HCT116 (cell line): Measurements from ENCODE around the gene OR10H4. TPM values are rescaled to one million over a fixed set of nuclear protein-coding genes. Genes with fewer than 3 reads are reported as not detected.
"Not testable (repeated sequence)": the region's sequence is repeated elsewhere in the genome, so short reads cannot be mapped to it uniquely, and the experiment has no call there.

Experiments
- ATAC-seq: fragments of 200-7000 bp; cut with Tn5 transposase; 2 replicates; pipeline ENCODE4 v1.9.1; 2020; ENCODE audit warnings: mild to moderate bottlenecking, moderate library complexity
- BruUV-seq: library from RNA; stranded (reverse); fragments of 400-500 nt; replicated peaks from 2 replicates; lab custom pipeline; 2021; lab: Mats Ljungman, UMichigan
- CTCF ChIA-PET: fragments of 300-600 bp; sonication (Branson Sonifier 250); formaldehyde crosslinking; loops from one replicate; lab custom pipeline; 2021; ENCODE audit warnings: antibody characterized with exemption; lab: Charles Lee
- POLR2A ChIA-PET: fragments of 300-600, 350-600 bp; sonication (Branson Sonifier 250); formaldehyde crosslinking; loops from one replicate; lab custom pipeline; 2021; ENCODE audit warnings: antibody characterized with exemption; lab: Charles Lee
- RAD21 ChIA-PET, 2 experiments: fragments of 300-600 bp; sonication (Branson Sonifier 250); formaldehyde crosslinking; loops; one replicate each; lab custom pipeline; 2023; ENCODE audit warnings: low total read pairs in 2 of 2; ENCODE audit not compliant: uncharacterized antibody in 2 of 2, unreplicated experiment in 2 of 2, low non-redundant PET in 1 of 2; lab: Charles Lee
- DNase-seq: peaks from one replicate; pipeline ENCODE4 v3.0.0-alpha.2; 2010; ENCODE audit warnings: low read depth, low spot score
- H2AFZ ChIP-seq: fragments of 200-600 bp; shearing (Covaris generic), sonication (generic); 2 replicates; pipeline ENCODE4 v1.6.1; 2017; ENCODE audit warnings: low read depth, mixed run types, mixed read lengths, antibody characterized with exemption, low read length; ENCODE audit not compliant: poor library complexity, severe bottlenecking
- H3K27ac ChIP-seq: 2 replicates; pipeline ENCODE4 v1.5.1; 2012; ENCODE audit warnings: low read depth, low read length
- H3K27me3 ChIP-seq: fragments of 200-600 bp; sonication (generic); 2 replicates; pipeline ENCODE4 v1.6.1; 2016; ENCODE audit warnings: mixed run types, low read length, mixed read lengths; ENCODE audit not compliant: insufficient read depth
- H3K36me3 ChIP-seq, 2 experiments: fragments of 200-500 bp in 1 of 2; fragments of 200-600 bp in 1 of 2; sonication (Bioruptor generic) in 1 of 2; sonication (generic) in 1 of 2; 2 replicates each; pipeline versions ENCODE4 v1.5.1 to v1.6.1; 2014 to 2016; ENCODE audit warnings: low read length in 2 of 2, inconsistent platforms in 1 of 2, mixed read lengths in 1 of 2, mixed run types in 1 of 2; ENCODE audit not compliant: insufficient read depth in 2 of 2, control insufficient read depth in 1 of 2
- H3K4me1 ChIP-seq, 2 experiments: fragments of 200-600 bp in 1 of 2; sonication (generic) in 1 of 2; 2 replicates each; pipeline versions ENCODE4 v1.5.1 to v1.6.1; 2012 to 2017; ENCODE audit warnings: low read length in 2 of 2, inconsistent platforms in 1 of 2, mild to moderate bottlenecking in 1 of 2, mixed read lengths in 1 of 2, mixed run types in 1 of 2, moderate library complexity in 1 of 2; ENCODE audit not compliant: insufficient read depth in 2 of 2, control insufficient read depth in 1 of 2
- H3K4me2 ChIP-seq: fragments of 200-600 bp; sonication (generic); 2 replicates; pipeline ENCODE4 v1.6.1; 2017; ENCODE audit warnings: mixed run types, low read length, mixed read lengths
- H3K4me3 ChIP-seq, 2 experiments: fragments of 200-600 bp in 1 of 2; sonication (generic) in 1 of 2; replicated peaks in 1 of 2; 2 replicates each; pipeline ENCODE4 v1.5.1; 2011 to 2016; ENCODE audit warnings: low read length in 2 of 2, control low read depth in 1 of 2, low read depth in 1 of 2, mild to moderate bottlenecking in 1 of 2, mixed read lengths in 1 of 2, mixed run types in 1 of 2
- H3K79me2 ChIP-seq: fragments of 200-600 bp; sonication (generic); 2 replicates; pipeline ENCODE4 v1.6.1; 2017; ENCODE audit warnings: mild to moderate bottlenecking, mixed run types, low read length, moderate library complexity, mixed read lengths; ENCODE audit not compliant: insufficient read depth
- H3K9ac ChIP-seq: fragments of 200-600 bp; sonication (generic); 2 replicates; pipeline ENCODE4 v1.6.1; 2016; ENCODE audit warnings: low read length, mixed read lengths
- H3K9me2 ChIP-seq: fragments of 200-600 bp; sonication (generic), shearing (Covaris generic); 2 replicates; pipeline ENCODE4 v1.6.1; 2017; ENCODE audit warnings: mixed run types, mild to moderate bottlenecking, moderate library complexity; ENCODE audit not compliant: insufficient read depth
- H3K9me3 ChIP-seq, 2 experiments: fragments of 200-500 bp in 1 of 2; fragments of 200-600 bp in 1 of 2; sonication (Bioruptor generic) in 1 of 2; sonication (generic) in 1 of 2; 2 replicates each; pipeline ENCODE4 v1.6.1; 2014 to 2017; ENCODE audit warnings: low read length in 2 of 2, mixed read lengths in 2 of 2, inconsistent platforms in 1 of 2, low read depth in 1 of 2, mild to moderate bottlenecking in 1 of 2, mixed run types in 1 of 2, moderate library complexity in 1 of 2; ENCODE audit not compliant: control insufficient read depth in 1 of 2, insufficient read depth in 1 of 2
- H4K20me1 ChIP-seq: fragments of 200-600 bp; sonication (generic), shearing (Covaris generic); 2 replicates; pipeline ENCODE4 v1.6.1; 2017; ENCODE audit warnings: mixed run types, mild to moderate bottlenecking, moderate library complexity; ENCODE audit not compliant: insufficient read depth
- CEBPB ChIP-seq: IDR thresholded peaks from 2 replicates; pipeline ENCODE4 v1.6.1; 2012; ENCODE audit warnings: low read depth
- SP1 ChIP-seq: IDR thresholded peaks from 2 replicates; pipeline ENCODE4 v1.6.1; 2012; ENCODE audit warnings: low read depth
- ZFX ChIP-seq: fragments of 450-650 bp; IDR thresholded peaks from 2 replicates; pipeline ENCODE4 v1.6.1; 2017
- ZNF274 ChIP-seq: fragments of 200-500 bp; sonication (Bioruptor generic); IDR thresholded peaks from 2 replicates; pipeline ENCODE4 v1.6.1; 2014; ENCODE audit warnings: mild to moderate bottlenecking, low read depth, low read length, inconsistent platforms
- intact Hi-C: fragments of 100-400 bp; cut with micrococcal nuclease; formaldehyde crosslinking; loops from 2 replicates; pipeline ENCODE4 v1.10.0; 2022
- total RNA-seq: library from RNA; stranded (reverse); gene quantifications from one replicate; pipeline ENCODE4 v1.2.1, GENCODE V29; 2021; ENCODE audit not compliant: unreplicated experiment
- TF ChIP-seq, protein P1 (sequence below), 3 experiments: fragments of 200-600 bp in 1 of 3; sonication (generic) in 1 of 3; IDR thresholded peaks in 2 of 3; conservative IDR thresholded peaks in 1 of 3; 2 replicates each; pipeline ENCODE4 v1.5.1; 2012 to 2017; ENCODE audit warnings: low read depth in 2 of 3, low read length in 2 of 3, antibody characterized with exemption in 1 of 3, borderline replicate concordance in 1 of 3, control low read depth in 1 of 3, mild to moderate bottlenecking in 1 of 3, mixed read lengths in 1 of 3, mixed run types in 1 of 3, moderate library complexity in 1 of 3; ENCODE audit not compliant: insufficient read depth in 1 of 3
- TF ChIP-seq, protein P2 (sequence below): IDR thresholded peaks from 2 replicates; pipeline ENCODE4 v1.6.1; 2011; ENCODE audit warnings: mild to moderate bottlenecking, low read length, moderate library complexity; ENCODE audit not compliant: insufficient replicate concordance; ENCODE audit errors: extremely low read depth
- TF ChIP-seq, protein P3 (sequence below): IDR thresholded peaks from 2 replicates; pipeline ENCODE4 v1.6.1; 2012; ENCODE audit warnings: low read depth

OR10H4 gene
- total RNA-seq, 1 experiment from 2014 or later, result not detected

DNA sequence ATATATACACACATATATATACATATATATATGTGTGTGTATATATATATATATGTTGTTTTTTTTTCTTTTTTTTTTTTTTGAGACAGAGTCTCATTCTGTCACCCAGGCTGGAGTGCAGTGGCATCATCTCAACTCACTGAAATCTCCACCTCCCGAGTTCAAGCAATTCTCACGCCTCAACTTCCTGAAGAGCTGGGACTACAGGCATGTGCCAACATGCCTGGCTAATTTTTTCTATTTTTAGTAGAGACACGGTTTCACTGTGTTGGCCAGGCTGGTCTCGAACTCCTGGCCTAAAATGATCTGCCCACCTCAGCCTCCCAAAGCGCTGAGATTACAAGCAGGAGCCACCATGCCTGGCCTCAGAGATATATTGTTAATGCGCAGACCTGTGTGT is 37.0 kb downstream of the OR10H4 start:
- H3K36me3 ChIP-seq, BruUV-seq, H2AFZ ChIP-seq, intact Hi-C loops, RAD21 ChIA-PET, H3K4me2 ChIP-seq, ATAC-seq, POLR2A ChIA-PET, H3K9me2 ChIP-seq, DNase-seq, H4K20me1 ChIP-seq, H3K27me3 ChIP-seq, H3K9me3 ChIP-seq, H3K4me3 ChIP-seq, CTCF ChIA-PET, H3K9ac ChIP-seq, H3K79me2 ChIP-seq, H3K27ac ChIP-seq: not testable (repeated sequence)
- peaks cover 3 to 16% of the 10 kb centered on the region in 2 experiments; a peak in 2 of 4 replicates for H3K4me1 ChIP-seq

DNA sequence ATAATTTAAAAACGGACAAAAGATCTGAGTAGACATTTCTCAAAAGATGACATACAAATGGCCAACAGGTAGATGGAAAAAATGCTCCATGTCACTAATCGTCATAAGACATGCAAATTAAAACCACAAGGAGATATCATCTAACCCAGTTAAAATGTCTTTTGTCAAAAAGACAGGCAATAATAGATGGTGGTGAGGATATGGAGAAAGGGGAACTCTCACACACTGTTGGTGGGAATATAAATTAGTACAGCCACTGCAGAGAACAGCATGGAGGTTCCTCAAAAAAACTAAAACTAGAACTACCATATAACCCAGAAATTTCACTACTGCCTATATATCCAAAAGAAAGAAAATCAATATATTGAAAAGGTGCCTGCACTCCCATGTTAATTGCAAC is 37.9 kb downstream of the OR10H4 start:
- intact Hi-C loops, result no loop called here
- no peak overlapping the region for H3K27ac ChIP-seq
- H4K20me1 ChIP-seq, result no peaks in the 10 kb centered on the region
- BruUV-seq, result no TSS peak
- H3K4me3 ChIP-seq, result no peak overlapping the region
- no peak overlapping the region for H2AFZ ChIP-seq
- H3K36me3 ChIP-seq, result no peaks in the 10 kb centered on the region
- no peak overlapping the region for H3K9ac ChIP-seq
- DNase-seq (no peak), ATAC-seq (no peak)
- ChIA-PET CTCF (no interaction called here), RAD21 (no interaction called here), POLR2A (no interaction called here)
- H3K9me3 ChIP-seq, result no peaks in the 10 kb centered on the region
- no peaks in the 10 kb centered on the region for H3K27me3 ChIP-seq
- H3K4me2 ChIP-seq, result no peak overlapping the region
- H3K4me1 ChIP-seq, result peaks cover 0 to 7% of the 10 kb centered on the region in 2 experiments; a peak in 1 of 4 replicates
- no peaks in the 10 kb centered on the region for H3K79me2 ChIP-seq
- no peak for TF ChIP-seq CEBPB
- TF ChIP-seq, protein P1, sequence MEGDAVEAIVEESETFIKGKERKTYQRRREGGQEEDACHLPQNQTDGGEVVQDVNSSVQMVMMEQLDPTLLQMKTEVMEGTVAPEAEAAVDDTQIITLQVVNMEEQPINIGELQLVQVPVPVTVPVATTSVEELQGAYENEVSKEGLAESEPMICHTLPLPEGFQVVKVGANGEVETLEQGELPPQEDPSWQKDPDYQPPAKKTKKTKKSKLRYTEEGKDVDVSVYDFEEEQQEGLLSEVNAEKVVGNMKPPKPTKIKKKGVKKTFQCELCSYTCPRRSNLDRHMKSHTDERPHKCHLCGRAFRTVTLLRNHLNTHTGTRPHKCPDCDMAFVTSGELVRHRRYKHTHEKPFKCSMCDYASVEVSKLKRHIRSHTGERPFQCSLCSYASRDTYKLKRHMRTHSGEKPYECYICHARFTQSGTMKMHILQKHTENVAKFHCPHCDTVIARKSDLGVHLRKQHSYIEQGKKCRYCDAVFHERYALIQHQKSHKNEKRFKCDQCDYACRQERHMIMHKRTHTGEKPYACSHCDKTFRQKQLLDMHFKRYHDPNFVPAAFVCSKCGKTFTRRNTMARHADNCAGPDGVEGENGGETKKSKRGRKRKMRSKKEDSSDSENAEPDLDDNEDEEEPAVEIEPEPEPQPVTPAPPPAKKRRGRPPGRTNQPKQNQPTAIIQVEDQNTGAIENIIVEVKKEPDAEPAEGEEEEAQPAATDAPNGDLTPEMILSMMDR (IDR thresholded peaks at IDR 0.05 in 2 of 3, conservative IDR thresholded peaks at IDR 0.05 in 1 of 3; ENCODE audit: borderline replicate concordance in 1 of 3, insufficient read depth in 1 of 3, low read depth in 2 of 3, low read length in 2 of 3), result no peak
- TF ChIP-seq, protein P2, sequence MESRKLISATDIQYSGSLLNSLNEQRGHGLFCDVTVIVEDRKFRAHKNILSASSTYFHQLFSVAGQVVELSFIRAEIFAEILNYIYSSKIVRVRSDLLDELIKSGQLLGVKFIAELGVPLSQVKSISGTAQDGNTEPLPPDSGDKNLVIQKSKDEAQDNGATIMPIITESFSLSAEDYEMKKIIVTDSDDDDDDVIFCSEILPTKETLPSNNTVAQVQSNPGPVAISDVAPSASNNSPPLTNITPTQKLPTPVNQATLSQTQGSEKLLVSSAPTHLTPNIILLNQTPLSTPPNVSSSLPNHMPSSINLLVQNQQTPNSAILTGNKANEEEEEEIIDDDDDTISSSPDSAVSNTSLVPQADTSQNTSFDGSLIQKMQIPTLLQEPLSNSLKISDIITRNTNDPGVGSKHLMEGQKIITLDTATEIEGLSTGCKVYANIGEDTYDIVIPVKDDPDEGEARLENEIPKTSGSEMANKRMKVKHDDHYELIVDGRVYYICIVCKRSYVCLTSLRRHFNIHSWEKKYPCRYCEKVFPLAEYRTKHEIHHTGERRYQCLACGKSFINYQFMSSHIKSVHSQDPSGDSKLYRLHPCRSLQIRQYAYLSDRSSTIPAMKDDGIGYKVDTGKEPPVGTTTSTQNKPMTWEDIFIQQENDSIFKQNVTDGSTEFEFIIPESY, result no peak
- no peak for TF ChIP-seq ZFX
- no peak for TF ChIP-seq SP1
- TF ChIP-seq, protein P3, sequence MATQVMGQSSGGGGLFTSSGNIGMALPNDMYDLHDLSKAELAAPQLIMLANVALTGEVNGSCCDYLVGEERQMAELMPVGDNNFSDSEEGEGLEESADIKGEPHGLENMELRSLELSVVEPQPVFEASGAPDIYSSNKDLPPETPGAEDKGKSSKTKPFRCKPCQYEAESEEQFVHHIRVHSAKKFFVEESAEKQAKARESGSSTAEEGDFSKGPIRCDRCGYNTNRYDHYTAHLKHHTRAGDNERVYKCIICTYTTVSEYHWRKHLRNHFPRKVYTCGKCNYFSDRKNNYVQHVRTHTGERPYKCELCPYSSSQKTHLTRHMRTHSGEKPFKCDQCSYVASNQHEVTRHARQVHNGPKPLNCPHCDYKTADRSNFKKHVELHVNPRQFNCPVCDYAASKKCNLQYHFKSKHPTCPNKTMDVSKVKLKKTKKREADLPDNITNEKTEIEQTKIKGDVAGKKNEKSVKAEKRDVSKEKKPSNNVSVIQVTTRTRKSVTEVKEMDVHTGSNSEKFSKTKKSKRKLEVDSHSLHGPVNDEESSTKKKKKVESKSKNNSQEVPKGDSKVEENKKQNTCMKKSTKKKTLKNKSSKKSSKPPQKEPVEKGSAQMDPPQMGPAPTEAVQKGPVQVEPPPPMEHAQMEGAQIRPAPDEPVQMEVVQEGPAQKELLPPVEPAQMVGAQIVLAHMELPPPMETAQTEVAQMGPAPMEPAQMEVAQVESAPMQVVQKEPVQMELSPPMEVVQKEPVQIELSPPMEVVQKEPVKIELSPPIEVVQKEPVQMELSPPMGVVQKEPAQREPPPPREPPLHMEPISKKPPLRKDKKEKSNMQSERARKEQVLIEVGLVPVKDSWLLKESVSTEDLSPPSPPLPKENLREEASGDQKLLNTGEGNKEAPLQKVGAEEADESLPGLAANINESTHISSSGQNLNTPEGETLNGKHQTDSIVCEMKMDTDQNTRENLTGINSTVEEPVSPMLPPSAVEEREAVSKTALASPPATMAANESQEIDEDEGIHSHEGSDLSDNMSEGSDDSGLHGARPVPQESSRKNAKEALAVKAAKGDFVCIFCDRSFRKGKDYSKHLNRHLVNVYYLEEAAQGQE, result no peak
- no peak for TF ChIP-seq ZNF274
- no peaks in the 10 kb centered on the region for H3K9me2 ChIP-seq
